HG03039 (cell line): Measurements from ENCODE around the gene FGF1.

Experiments used
- ATAC-seq: cut with Tn5 transposase; IDR thresholded peaks from one replicate; pipeline ENCODE4 v1.9.1; 2021; ENCODE audit warnings: mild to moderate bottlenecking, moderate library complexity; ENCODE audit not compliant: unreplicated experiment

Gene FGF1

DNA sequence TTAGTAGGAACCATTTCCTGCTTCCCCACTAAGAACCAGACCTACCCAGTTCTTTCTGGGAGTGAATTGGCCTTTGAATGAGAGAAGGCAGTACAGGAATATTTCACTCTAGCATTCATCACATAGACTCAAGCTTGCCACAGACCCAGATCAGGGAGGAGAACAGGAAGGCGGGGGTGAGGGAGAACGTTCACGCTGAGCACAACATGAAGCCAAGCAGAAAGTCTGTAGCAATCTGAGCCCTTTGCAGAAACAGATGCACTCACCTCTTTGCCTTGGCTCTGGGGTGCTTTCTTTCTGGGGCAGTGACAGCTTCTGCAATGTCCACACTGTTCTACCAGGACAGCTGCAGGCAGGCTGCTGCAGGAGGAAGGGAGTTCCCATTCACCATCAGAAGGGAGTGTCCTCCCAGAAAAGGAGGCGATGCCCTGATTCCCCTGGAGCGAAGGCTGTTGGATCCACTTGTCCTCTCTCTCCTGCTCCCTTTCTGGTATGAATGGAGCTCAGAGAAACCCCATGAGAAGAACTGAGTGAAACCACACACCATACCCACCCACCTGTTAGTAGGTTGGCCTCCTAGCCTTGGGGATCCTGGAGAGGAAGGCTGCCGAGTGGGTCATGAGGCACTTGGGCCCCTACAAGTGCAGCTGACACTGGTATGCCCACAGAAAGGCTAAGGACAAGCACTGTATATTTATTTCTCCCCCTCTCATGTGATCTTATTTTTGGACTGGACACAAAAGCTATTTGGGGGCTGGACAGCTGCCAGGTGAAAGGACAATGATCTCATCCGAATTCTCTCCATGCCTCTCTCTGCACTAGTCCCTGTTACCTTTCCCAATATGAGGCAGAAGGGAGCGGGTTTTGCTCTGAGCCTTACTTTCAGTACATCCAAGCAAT, 11.7 kb upstream of the FGF1 start:
- no peak for ATAC-seq

DNA sequence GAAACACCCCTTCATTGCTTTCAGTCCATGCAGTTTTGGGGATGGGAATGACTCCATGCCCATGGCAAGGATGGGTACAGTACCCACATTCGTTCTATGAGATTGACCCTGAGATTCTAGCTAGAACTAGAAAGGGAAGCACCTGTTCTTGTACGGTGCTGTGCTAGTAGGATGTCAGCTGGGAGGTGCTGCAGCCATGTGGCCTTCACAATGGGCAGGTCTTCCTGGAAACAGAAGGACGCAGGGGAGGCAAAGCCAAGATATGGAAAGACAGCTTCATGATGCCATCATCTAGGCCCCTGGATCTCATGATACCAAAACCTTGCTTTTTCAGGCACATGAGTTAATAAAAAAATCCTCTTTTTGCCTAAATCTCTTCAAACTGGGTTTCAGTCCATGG, 10.5 kb upstream of the FGF1 start:
- ATAC-seq, result no peak

DNA sequence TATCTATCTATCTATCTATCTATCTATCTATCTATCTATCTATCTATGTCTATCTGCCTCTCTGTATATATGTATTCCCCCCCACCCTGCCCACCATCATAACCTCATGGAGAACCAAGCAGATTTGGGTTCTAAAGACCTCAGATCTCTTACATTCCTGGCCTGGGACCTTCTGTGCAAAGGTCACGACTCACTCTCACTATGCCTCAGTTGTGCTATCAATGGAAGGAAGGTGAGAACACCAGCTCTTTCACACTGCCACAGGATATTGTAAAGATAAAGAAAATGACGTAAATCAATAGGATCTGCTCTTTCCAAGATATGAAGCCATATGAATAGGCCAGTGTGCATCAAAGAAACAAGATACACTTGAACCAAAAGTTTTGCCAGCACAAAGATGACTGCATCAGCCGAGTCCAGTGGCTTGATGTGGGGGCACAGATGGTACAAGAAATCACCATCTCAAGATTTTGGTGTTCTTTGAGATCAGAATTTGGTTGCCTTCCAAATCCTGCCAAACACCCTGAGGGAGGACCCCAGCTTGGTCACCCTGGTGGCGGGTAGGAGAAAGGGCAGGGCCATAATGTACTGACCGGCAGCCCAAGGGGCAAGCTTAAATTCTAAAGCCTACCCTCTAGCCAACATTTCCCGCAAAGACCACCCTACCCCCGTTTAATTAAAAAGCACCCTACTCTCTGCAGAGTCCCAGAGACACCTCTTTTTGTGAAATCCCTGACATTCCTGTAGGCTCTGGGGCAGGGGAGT, 8.4 kb upstream of the FGF1 start:
- no peak for ATAC-seq

DNA sequence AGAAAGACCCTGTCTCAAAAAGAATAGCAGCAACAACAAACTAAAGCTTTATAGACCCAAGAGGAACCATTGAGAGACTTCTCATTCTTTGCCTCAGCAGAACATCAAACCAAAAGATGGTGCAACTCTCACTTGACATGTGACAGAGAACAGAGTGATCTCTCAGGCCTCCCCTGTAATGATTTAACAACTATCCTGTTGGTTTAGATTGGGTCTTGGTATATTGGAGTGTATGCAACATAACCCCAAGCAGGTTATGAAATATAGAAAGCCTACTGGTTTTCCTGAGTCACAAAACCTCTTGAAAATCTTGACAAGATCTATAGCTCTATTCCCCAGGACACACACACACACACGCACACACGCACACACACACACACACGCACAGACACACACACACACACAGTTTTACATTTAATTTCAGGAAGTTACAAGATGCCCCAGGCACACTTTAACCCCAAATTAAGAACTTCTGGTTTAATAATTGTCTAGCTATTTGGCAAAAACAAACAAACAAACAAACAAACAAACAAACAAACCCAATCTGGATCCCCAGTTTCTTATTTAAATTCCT, 6.5 kb upstream of the FGF1 start:
- ATAC-seq, result no peak

DNA sequence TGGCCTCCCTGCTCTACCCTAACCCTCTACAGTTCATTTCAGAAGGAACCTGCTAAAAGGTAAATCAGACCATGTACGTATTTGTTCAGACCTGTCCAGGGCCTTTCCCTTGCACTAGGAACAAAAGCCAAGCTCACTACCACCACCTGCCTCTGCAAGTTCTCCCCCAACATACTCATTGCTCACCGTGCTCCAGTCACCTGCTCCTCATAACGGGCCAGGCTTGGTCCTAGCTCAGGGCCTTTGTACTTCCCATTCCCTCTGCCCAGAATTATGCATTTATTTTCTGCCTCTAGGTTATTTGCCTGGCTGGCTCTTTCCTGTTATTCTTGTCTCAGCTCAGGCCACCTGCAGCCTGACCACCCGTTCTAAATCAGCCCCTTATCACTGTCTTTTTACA, 4.8 kb upstream of the FGF1 start:
- no peak for ATAC-seq

DNA sequence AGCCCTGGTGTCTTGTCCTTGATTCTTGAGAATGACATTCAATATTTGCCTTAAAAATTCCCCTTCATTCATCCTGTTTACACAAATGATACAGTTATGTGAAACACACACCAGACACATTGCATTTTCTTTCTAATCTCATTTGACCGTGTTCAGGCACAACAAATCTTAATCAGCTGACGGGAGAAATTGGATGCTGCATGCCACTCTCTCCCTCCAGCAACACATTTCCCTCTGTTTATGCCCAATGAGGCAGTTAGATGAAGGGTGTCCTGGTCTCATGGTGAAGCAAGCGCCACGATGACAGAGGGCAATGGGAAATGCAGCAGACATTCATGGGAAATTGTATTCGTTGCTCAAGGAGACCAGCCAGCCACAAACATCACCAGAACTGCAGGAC, 3.2 kb upstream of the FGF1 start:
- ATAC-seq, result no peak

DNA sequence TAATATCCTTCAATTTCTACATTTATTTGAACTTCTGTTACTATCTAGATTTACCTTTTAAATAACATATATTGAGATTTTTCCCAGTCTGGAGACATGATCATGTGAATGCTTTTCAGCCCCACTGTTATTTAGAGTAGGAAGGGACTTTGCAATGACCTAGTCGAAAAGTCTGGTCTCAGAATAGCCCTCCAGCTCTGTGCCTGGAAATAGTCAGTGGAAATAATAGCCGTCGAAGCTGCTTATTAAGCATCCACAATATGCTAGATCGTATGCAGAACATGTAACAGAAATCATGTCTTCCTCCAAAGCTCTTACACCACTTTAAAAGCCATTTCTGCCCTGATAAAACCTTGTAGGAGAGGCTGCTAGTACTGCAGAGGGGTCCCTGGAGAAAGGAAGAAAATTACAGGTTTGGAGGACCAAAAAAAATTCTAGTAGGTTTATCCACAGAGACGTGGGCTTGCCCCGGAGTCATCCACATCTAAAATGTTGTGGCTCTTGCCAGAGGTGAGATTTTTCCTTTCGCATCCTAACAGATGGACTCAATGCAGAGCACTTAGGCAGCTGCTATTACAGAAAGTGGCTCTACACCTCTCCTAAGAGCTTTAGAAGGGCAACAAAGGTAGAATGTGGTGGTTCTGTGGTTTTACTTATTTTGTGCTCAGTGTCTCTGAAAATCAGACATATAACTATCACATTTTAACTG, 2.5 kb upstream of the FGF1 start:
- no peak for ATAC-seq

DNA sequence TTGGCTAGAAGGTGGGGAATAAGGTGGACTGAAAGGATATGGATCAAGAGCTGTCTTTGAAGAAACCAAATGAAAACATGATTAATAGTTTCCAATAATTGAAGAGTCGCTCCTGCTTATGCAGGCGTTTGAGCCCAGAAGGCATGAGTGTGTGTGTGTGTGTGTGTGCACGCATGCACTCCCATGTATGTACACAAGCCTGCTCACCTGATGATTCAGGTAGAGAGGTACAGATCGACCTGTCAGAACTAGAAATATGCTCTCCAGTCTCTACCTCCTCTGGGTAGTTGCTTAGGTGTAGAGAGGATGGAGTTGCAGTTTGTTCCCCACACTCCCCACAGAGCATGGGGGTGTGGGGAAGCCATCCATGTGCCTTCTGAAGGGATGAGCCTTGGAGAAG, 1.1 kb upstream of the FGF1 start:
- ATAC-seq, result no peak

DNA sequence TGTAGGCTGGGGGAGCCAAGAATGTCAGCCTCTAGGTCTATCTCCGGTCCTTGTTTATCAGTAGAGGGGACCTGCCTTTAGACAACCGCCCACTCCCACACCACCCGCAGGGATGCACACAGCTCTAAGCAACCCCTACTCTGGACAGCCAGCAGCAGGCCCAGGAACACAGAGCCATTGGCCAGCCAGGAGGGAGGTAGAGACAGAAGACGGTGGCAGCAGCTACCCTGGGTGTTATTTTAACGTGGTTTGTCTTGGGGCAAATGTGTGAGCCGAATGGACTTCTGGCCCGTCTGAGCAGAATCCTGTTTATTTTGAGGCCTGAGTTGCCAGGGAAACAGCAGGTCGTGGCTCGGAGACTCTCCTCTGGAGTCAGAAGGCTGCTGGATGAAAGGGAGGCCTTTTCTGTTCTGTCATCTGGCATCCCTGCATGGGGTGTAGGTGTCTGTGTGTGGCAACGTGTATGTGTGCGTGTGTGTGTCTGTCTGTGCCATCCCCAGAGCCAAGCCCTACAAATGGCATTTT, 382 bp upstream of the FGF1 start:
- no peak for ATAC-seq

DNA sequence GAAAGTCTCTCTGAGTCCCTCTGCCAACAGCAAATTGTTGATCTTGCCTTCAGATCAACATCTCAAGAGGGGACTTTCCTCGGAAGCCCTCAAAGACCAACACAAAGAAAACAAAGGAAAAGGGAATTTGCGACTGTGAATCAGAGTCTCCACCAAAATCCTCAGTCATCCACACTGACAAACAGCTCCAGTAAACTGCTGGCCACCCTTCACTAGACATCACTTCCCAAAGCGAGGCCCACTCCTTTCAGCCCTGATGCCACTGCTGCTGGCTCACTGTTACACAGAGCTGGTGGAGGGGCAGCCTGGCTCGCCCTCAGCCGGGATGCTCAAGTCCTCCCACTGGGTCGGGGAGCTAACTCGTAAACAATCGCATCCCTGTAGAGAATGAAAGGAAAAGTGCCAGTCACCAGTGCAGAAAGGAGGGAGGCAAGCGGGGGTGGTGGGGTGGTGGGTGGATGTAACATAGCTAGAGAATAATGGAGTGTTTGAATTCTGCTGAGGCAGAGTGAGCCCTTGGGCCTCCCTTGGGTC, 1.3 kb downstream of the FGF1 start:
- no peak for ATAC-seq

DNA sequence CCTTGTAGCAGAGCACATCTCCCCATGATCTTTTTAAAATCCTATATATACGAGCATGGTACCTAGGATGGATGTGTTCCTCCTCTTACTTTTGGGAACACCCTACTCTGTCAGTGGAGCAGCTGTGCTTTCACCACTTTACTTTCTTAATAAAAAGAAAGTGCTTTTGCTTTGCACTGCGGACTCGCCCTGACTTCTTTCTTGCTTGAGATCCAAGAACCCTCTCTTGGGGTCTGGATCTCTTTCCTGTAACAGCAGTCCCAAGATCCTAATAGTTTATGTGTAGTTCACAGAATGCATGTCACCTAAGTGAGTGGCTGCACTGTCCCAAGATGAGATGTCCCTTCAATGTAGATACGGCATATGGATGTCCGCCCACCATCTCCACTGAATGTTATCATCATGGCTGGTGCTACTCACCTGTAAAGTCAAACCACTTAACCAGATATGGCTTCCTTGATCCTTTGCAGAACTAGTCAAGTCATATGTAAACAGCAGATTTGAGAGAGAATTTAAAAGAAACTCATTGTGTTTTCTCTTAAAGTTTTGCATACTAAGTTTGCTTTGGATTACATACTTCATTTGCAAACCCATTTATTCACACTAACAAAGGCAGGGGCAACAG, 1.9 kb downstream of the FGF1 start:
- no peak for ATAC-seq

DNA sequence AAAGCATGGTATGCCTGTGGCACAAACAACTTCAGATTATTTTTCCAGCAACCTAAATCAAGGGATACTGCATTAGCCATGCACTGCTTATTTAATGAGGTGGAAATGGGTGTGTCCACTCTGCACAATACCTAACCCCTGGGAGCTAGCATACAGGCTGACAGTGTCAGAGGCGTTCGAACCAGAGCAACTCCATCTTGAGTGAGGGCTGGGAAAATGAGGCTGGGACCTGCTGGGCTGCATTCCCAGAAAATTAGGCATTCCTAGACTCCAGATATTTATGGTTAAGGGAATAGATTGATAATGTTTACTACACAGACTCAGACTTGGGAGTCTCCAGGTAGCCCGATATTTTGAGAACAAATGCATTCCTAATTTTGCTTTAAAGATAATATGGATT, 2.8 kb downstream of the FGF1 start:
- ATAC-seq, result no peak

DNA sequence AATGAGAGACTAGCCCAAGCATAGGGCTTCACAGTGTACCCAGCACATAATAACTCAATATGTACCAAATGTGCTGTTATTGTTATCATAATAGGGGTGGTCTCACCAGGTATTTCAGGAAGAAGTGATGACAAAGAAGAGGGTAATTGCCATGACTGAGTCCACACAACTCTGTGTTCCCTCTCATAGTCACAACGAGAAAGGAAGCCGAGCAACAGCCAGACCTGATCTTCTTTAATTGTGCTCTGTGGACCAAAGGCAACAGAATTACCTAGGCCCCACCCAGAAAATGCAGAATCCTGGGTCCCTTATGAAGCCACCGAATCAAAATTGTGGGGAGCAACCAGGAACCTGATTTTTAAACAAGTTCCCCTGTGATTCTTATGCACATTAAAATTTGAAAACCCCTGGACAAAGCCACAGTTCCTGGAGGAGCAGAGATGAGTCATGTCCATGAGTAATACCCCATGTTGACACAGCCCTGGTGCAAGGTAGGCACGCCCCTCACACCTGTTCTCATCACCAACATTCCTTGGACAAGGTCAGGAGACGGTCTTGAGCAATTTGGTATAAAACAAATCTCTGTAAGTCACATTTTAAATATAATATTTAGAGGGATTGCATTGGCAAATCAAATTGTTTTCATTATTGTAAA, 5.2 kb downstream of the FGF1 start:
- ATAC-seq, result no peak

DNA sequence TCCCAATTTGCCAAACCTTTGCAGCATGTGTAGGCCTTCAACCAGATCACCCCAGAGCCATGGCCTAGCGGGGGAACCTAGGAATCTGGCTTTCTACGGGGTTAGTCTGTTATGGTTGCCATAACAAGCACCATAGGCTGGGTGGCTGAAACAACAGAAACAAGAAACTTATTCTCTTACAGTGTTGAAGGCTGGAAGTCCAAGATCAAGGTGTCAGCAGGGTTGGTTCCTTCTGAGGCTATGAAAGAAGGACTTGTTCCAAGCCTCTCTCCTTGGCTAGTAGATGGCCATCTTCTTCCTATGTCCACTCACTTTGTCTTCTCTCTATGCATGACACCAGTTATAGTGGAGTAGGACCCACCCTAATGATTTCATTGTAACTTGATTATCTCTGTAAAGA, 6.1 kb downstream of the FGF1 start:
- no peak for ATAC-seq

DNA sequence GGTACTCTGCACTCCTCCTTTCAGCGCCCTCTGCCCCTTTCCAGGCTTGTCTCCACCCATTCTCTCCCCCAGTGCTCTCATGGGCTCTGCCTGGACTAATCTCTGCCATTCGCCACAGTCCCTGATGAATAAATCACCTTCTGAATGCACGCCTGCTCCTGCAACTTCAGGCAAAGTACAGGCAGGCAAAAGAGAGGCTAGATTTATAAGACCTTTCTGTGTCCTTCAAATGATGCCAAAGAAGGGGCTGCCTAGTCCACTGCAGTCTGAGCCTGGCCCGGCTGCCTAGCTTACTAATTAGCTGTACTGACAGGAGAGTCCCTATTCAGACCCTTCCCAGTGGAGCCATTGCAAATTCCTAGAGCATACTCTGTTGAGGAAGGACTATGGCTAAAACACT, 7.4 kb downstream of the FGF1 start:
- ATAC-seq, result no peak

DNA sequence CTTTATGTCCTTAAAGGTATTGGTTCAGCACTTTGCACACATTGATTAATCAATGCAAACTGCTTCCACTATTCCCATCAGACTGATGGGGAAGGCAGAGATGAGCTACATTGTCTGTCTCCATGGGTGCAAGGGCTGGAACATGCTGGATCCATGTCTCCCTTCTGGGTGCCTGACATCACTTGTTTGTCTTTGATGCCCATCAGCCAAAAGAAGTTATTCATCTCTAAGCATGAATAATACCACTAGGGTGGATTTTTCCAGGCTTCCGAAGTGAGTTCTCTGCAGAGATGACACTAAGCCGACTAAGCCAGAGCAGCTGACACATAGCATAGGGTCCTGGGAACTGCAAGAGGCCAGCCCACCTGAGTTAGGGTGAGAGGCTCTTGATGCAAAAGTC, 8.7 kb downstream of the FGF1 start:
- no peak for ATAC-seq

DNA sequence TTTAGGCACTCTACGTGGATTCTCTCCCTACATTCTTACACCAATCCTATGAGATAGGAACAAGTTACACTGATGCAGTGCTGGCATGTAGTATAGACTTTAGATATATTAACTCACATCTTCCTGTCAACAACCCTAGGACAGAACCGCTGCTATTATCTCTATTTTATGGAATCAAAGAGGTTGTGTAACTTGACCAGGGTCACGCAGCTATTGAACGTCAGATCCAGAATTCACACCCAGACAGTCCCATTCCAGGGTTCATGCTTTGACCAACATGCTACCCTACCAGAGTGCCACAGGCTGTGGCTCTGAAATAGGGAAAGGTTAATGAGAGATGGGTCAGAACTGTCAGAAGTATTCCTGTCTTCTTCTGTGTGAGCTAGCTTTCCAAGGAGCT, 9.6 kb downstream of the FGF1 start:
- ATAC-seq, result no peak

DNA sequence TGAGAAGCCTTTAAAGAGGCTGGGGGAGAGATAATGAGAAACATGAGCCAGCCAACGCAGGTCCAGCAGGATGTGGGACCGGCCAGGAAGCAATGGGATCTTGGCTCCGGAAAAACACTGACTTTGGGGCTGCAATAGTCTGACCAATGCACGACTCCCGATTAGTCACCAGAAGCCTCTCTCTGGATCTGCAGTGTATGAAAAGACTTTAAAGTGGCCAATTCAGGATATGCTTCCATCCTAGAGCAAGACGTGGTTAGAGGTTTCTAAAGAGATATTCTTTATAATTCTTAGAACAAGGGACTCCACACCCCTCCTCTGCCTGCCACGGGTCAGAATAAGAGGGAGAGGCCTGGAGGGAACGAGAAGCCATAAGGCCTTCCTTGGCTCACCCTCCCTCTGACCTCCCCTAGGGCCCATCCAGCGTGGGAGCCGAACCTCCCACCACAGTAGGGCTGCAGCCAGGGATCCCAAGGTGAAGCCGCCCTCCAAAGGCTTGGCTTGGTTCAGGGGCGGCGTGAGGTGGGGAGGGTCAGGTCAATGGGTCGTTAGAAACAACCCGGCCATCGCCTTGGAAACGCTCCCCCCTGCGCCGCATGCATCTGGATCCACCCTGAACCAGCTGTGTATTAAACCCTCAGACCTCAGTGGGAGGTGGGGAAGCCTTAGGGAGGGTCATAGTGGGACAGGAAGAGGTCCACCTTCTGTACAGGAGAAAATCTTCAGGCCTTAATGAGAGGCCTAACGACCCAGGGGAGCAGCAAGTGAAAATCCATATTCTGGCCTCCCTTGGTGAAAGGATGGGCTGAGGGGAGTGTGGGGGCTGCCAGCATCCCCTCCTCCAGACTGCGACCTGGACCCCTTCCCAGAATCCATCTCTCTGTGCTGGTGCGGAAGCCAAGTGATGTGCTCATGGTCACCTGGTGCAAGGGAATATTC, 11.1 kb downstream of the FGF1 start:
- no peak for ATAC-seq

DNA sequence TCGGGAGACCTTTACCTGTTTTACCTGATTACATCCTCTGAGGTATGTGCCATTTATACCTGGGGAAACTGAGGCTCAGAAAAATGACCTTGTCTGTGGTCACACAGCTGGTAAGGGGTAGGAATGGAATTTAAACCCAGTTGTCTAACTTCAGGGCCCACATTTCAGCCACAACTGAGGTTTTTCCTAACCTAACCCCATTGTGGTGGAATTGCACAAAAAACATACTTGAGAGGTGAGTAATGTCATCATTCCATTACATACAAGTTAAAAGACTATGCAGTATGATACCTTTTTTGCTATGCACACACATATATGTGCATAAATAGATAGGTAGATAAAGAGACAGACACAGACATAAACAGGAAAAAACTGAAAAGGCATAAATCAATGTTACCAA, 14.1 kb downstream of the FGF1 start:
- no peak for ATAC-seq
